ENCODE data around the gene GRIA4.

- no peak for TF ChIP-seq POLR2A (IDR thresholded peaks at IDR 0.05)
- no peak for TF ChIP-seq CTCF (IDR thresholded peaks at IDR 0.05)
These were observed 109.4 kb downstream of the GRIA4 start for GRCh38 chr11:105719073-105719822.

Measured in lower leg skin (tissue), 3 donors.